B cell (primary cell): ENCODE data around the gene ZNF652. TPM values are rescaled to one million over a fixed set of nuclear protein-coding genes. Genes with fewer than 3 reads are reported as not detected.

Experiments
- ATAC-seq: fragments of 200-7000 bp; cut with Tn5 transposase; one replicate; pipeline ENCODE4 v1.10.0; 2021; ENCODE audit warnings: low read depth, mild to moderate bottlenecking, moderate number of reproducible peaks, moderate library complexity
- CTCF ChIA-PET: fragments of 350-600 bp; sonication (Branson Sonifier 250); formaldehyde crosslinking; loops from one replicate; lab custom pipeline; 2021; ENCODE audit warnings: antibody characterized with exemption, inconsistent platforms; lab: Charles Lee
- POLR2A ChIA-PET: fragments of 350-600 bp; sonication (Branson Sonifier 250); formaldehyde crosslinking; loops from one replicate; lab custom pipeline; 2021; ENCODE audit warnings: antibody characterized with exemption; lab: Charles Lee
- DNase-seq: peaks from one replicate; pipeline ENCODE4 v3.0.0; 2013
- H2AFZ ChIP-seq: 2 replicates; pipeline ENCODE4 v1.6.1; 2012; ENCODE audit warnings: mild to moderate bottlenecking, low read depth, low read length; ENCODE audit not compliant: insufficient read depth, poor library complexity, severe bottlenecking
- H3K27ac ChIP-seq, 2 donors: 1 replicate in 1 of 2; 2 replicates in 1 of 2; pipeline ENCODE4 v1.5.1; 2012 to 2013; ENCODE audit warnings: low read length in 2 of 2, mild to moderate bottlenecking in 2 of 2, moderate library complexity in 1 of 2
- H3K27me3 ChIP-seq, 4 experiments: fragments of 200-600 bp in 1 of 4; sonication (generic) in 1 of 4; replicated peaks in 1 of 4; 1 replicate in 2 of 4; 2 replicates in 2 of 4; pipeline versions ENCODE4 v1.6.1 to v1.7.0; 2013 to 2016; ENCODE audit warnings: low read length in 3 of 4, mild to moderate bottlenecking in 2 of 4, mixed read lengths in 1 of 4, moderate library complexity in 1 of 4; ENCODE audit not compliant: insufficient read depth in 4 of 4, control insufficient read depth in 3 of 4; ENCODE audit errors: control extremely low read depth in 1 of 4
- H3K36me3 ChIP-seq, 2 experiments: replicated peaks in 1 of 2; 1 replicate in 1 of 2; 2 replicates in 1 of 2; pipeline versions ENCODE4 v1.6.1 to v1.7.1; 2013; ENCODE audit warnings: low read length in 1 of 2; ENCODE audit not compliant: insufficient read depth in 2 of 2, control insufficient read depth in 1 of 2; ENCODE audit errors: control extremely low read depth in 1 of 2, extremely low read depth in 1 of 2
- H3K4me1 ChIP-seq, 2 donors: fragments of 200-600 bp in 1 of 2; sonication (generic) in 1 of 2; 1 replicate in 1 of 2; 2 replicates in 1 of 2; pipeline versions ENCODE4 v1.5.1 to v1.6.1; 2013 to 2017; ENCODE audit warnings: low read length in 2 of 2; ENCODE audit not compliant: control insufficient read depth in 2 of 2, insufficient read depth in 2 of 2
- H3K4me2 ChIP-seq: replicated peaks from 2 replicates; pipeline ENCODE3; 2012; ENCODE audit warnings: mild to moderate bottlenecking, low read depth, low read length; ENCODE audit not compliant: poor library complexity, severe bottlenecking
- H3K4me3 ChIP-seq, 5 experiments: fragments of 200-600 bp in 1 of 5; sonication (generic) in 1 of 5; 1 replicate in 3 of 5; 2 replicates in 2 of 5; pipeline versions ENCODE4 v1.5.1 to v1.7.0; 2011 to 2016; ENCODE audit warnings: low read length in 4 of 5, mild to moderate bottlenecking in 4 of 5, low read depth in 2 of 5, control low read depth in 1 of 5, moderate library complexity in 1 of 5; ENCODE audit not compliant: insufficient read depth in 1 of 5; ENCODE audit errors: control extremely low read depth in 1 of 5, extremely low read depth in 1 of 5
- H3K79me2 ChIP-seq: fragments of 200-600 bp; sonication (generic); one replicate; pipeline ENCODE4 v1.6.0; 2016; ENCODE audit warnings: low read length; ENCODE audit not compliant: control insufficient read depth, insufficient read depth
- H3K9ac ChIP-seq: fragments of 200-600 bp; sonication (generic); 2 replicates; pipeline ENCODE4 v1.6.1; 2017; ENCODE audit warnings: mild to moderate bottlenecking, low read length, moderate library complexity
- H3K9me3 ChIP-seq, 3 donors: one replicate each; pipeline versions ENCODE4 v1.6.1 to v1.7.1; 2013; ENCODE audit warnings: low read length in 2 of 3; ENCODE audit not compliant: control insufficient read depth in 2 of 3, insufficient read depth in 1 of 3; ENCODE audit errors: control extremely low read depth in 1 of 3
- H4K20me1 ChIP-seq: 2 replicates; pipeline ENCODE4 v1.6.0; 2012; ENCODE audit warnings: mild to moderate bottlenecking, low read length; ENCODE audit not compliant: insufficient read depth, control insufficient read depth, poor library complexity, severe bottlenecking
- H3K27ac Mint-ChIP-seq: one replicate; pipeline ENCODE4 v1.8.0; 2021; ENCODE audit warnings: mixed read lengths
- H3K27me3 Mint-ChIP-seq: one replicate; pipeline ENCODE4 v1.8.0; 2021; ENCODE audit warnings: mixed read lengths
- H3K4me1 Mint-ChIP-seq: one replicate; pipeline ENCODE4 v1.8.0; 2021; ENCODE audit warnings: mixed read lengths
- H3K4me3 Mint-ChIP-seq: one replicate; pipeline ENCODE4 v1.8.0; 2021; ENCODE audit warnings: mixed read lengths
- H3K9me3 Mint-ChIP-seq: one replicate; pipeline ENCODE4 v1.8.0; 2022; ENCODE audit warnings: mixed read lengths; ENCODE audit not compliant: insufficient read depth
- CTCF ChIP-seq: fragments of 200-600 bp; IDR thresholded peaks from one replicate; pipeline ENCODE4 v1.8.0; 2022; ENCODE audit warnings: antibody characterized with exemption, mild to moderate bottlenecking
- EZH2 ChIP-seq: IDR thresholded peaks from 2 replicates; pipeline ENCODE4 v1.6.1; 2012; ENCODE audit warnings: borderline replicate concordance, low read depth, mild to moderate bottlenecking, moderate library complexity, low read length; ENCODE audit not compliant: insufficient read depth, poor library complexity, severe bottlenecking
- WGBS: methylation state at CpG from one replicate; pipeline ENCODE4 v1.1.5; 2013; ENCODE audit warnings: missing lambda C conversion rate; ENCODE audit not compliant: insufficient coverage; 5-methylcytosine and 5-hydroxymethylcytosine counted together
- intact Hi-C: fragments of 100-400 bp; cut with micrococcal nuclease; formaldehyde crosslinking; loops from one replicate; pipeline ENCODE4 v1.10.0; 2022
- polyA plus RNA-seq: library from polyadenylated mRNA; depleted of rRNA; stranded (reverse); fragments of >200 nt; gene quantifications from 2 replicates; pipeline ENCODE4 v1.2.3, GENCODE V29; 2012
- total RNA-seq, 2 donors: library from RNA; stranded (reverse); fragments of 120-200 nt in 1 of 2; gene quantifications; 1 replicate in 1 of 2; 2 replicates in 1 of 2; pipeline versions ENCODE4 v1.2.3 to v1.2.4, GENCODE V29; 2013 to 2022

The ZNF652 gene
- total and polyA plus RNA-seq, 2 donors (not counting 1 experiment from before 2014, with no cell fraction given), result 19.4 to 86.2 TPM

- Histone ChIP-seq H3K27me3 (no peaks in the 10 kb centered on the region), H3K4me3 (no peak overlapping the region), H4K20me1 (peaks cover 47% of the 10 kb centered on the region), H3K9me3 (no peaks in the 10 kb centered on the region), H3K36me3 (no peaks in the 10 kb centered on the region), H3K9ac (peak overlapping the region; percentile 16), H3K4me2 (peak overlapping the region; percentile 64), H3K79me2 (peaks cover 95% of the 10 kb centered on the region), H2AFZ (peak overlapping the region; percentile 24), H3K4me1 (peaks cover 31 to 41% of the 10 kb centered on the region in 2 donors), H3K27ac (peak overlapping the region in 1 of 2 donors; percentile 84)
- DNase-seq (peak; percentile 30), ATAC-seq (peak; percentile 24)
- ChIA-PET POLR2A (interaction anchor here (0.6 to 2.3 kb wide), 2 partner anchors 18 to 954 kb away, joined by 4 to 15 read pairs; no protein-coding TSS in a partner anchor), CTCF (interaction anchor here (0.6 to 3.2 kb wide), 9 partner anchors 14 to 56 kb away, joined by 3 to 20 read pairs (median 4); no protein-coding TSS in a partner anchor)
- Mint-ChIP-seq H3K4me1 (peaks cover 54% of the 10 kb centered on the region), H3K27ac (peak overlapping the region; percentile 47), H3K27me3 (no peaks in the 10 kb centered on the region), H3K4me3 (peak overlapping the region; percentile 79), H3K9me3 (no peaks in the 10 kb centered on the region)
- WGBS, result no CpG with 5 or more reads among the region's 3 CpGs
- no peak for TF ChIP-seq CTCF
- no peak for TF ChIP-seq EZH2
- intact Hi-C loops, result loop anchor here (2.0 kb wide), 1 partner anchor 14 kb away; no protein-coding TSS in a partner anchor
Observed at GRCh38 chr17:49343273-49343672, 18.8 kb downstream of the ZNF652 start.

- Histone ChIP-seq H3K79me2 (peaks cover 95% of the 10 kb centered on the region), H3K36me3 (no peaks in the 10 kb centered on the region), H3K4me1 (peaks cover 36 to 47% of the 10 kb centered on the region in 2 donors), H2AFZ (no peak overlapping the region), H3K27ac (peak overlapping the region in 1 of 2 donors; percentile 84), H3K27me3 (no peaks in the 10 kb centered on the region), H4K20me1 (peaks cover 47% of the 10 kb centered on the region), H3K9ac (peak overlapping the region; percentile 38), H3K4me2 (peak overlapping the region; percentile 64), H3K9me3 (no peaks in the 10 kb centered on the region), H3K4me3 (peak overlapping the region in 3 of 5 experiments; percentile 0 to 54 (median 3))
- peak overlapping the region; percentile 85 for H3K27ac Mint-ChIP-seq
- ChIA-PET CTCF (interaction anchor here (0.6 to 3.2 kb wide), 10 partner anchors 10 to 654 kb away, joined by 3 to 20 read pairs (median 4); partner anchors contain the start of gene PHB1), POLR2A (interaction anchor here (0.6 to 2.3 kb wide), 6 partner anchors 17 to 397 kb away, joined by 3 to 15 read pairs (median 6); no protein-coding TSS in a partner anchor)
- H3K27me3 Mint-ChIP-seq, result no peaks in the 10 kb centered on the region
- DNase-seq, result no peak
- peak overlapping the region; percentile 70 for H3K4me3 Mint-ChIP-seq
- intact Hi-C loops, result loop anchor here (1.0 to 2.0 kb wide), 3 partner anchors 14 to 27 kb away; no protein-coding TSS in a partner anchor
- peaks cover 57% of the 10 kb centered on the region for H3K4me1 Mint-ChIP-seq
- ATAC-seq, result no peak
- no peaks in the 10 kb centered on the region for H3K9me3 Mint-ChIP-seq
- WGBS, result no CpG with 5 or more reads among the region's 1 CpG
- TF ChIP-seq EZH2 (no peak), CTCF (no peak)
Observed at GRCh38 chr17:49342575-49342936, 19.5 kb downstream of the ZNF652 start.
